ENCODE measurements around the gene NACAD. TPM values are rescaled to one million over a fixed set of nuclear protein-coding genes. Genes with fewer than 3 reads are reported as not detected.

NACAD gene
- total RNA-seq, 1 experiment from 2014 or later: 5.5 TPM

GRCh38 chr7:45036796-45037195 is 52.0 kb downstream of the NACAD start:
- Mint-ChIP-seq H3K36me3 (peaks cover 19% of the 10 kb centered on the region), H3K4me1 (peaks cover 30% of the 10 kb centered on the region), H3K4me3 (no peak overlapping the region), H3K9me3 (no peaks in the 10 kb centered on the region), H3K27me3 (ENCODE audit: low read depth) (no peaks in the 10 kb centered on the region), H3K27ac (peak overlapping the region; percentile 4; the same call in 1 of the 2 replicates)
- ChIA-PET POLR2A (no interaction called here), CTCF (no interaction called here)
- TF ChIP-seq NR1H2 (CRISPR knock-in tag; IDR thresholded peaks at IDR 0.05) (no peak), MAX (CRISPR knock-in tag; IDR thresholded peaks at IDR 0.05) (no peak), SMAD4 (CRISPR knock-in tag; IDR thresholded peaks at IDR 0.05) (no peak), SP1 (CRISPR knock-in tag; conservative IDR thresholded peaks at IDR 0.05) (no peak), E2F1 (CRISPR knock-in tag; IDR thresholded peaks at IDR 0.05) (no peak), JAZF1 (CRISPR knock-in tag; IDR thresholded peaks at IDR 0.05) (no peak), NFE2L1 (CRISPR knock-in tag; IDR thresholded peaks at IDR 0.05) (no peak), TEAD4 (CRISPR knock-in tag; IDR thresholded peaks at IDR 0.05) (no peak), FOXJ3 (CRISPR knock-in tag; IDR thresholded peaks at IDR 0.05; ENCODE audit: borderline replicate concordance) (no peak), FOXP4 (CRISPR knock-in tag; IDR thresholded peaks at IDR 0.05) (no peak), MYBL2 (CRISPR knock-in tag; IDR thresholded peaks at IDR 0.05) (no peak), RORB (CRISPR knock-in tag; IDR thresholded peaks at IDR 0.05) (no peak), ZBTB43 (CRISPR knock-in tag; IDR thresholded peaks at IDR 0.05) (no peak), ZNF281 (CRISPR knock-in tag; IDR thresholded peaks at IDR 0.05) (no peak)
- TF ChIP-seq, protein P1, sequence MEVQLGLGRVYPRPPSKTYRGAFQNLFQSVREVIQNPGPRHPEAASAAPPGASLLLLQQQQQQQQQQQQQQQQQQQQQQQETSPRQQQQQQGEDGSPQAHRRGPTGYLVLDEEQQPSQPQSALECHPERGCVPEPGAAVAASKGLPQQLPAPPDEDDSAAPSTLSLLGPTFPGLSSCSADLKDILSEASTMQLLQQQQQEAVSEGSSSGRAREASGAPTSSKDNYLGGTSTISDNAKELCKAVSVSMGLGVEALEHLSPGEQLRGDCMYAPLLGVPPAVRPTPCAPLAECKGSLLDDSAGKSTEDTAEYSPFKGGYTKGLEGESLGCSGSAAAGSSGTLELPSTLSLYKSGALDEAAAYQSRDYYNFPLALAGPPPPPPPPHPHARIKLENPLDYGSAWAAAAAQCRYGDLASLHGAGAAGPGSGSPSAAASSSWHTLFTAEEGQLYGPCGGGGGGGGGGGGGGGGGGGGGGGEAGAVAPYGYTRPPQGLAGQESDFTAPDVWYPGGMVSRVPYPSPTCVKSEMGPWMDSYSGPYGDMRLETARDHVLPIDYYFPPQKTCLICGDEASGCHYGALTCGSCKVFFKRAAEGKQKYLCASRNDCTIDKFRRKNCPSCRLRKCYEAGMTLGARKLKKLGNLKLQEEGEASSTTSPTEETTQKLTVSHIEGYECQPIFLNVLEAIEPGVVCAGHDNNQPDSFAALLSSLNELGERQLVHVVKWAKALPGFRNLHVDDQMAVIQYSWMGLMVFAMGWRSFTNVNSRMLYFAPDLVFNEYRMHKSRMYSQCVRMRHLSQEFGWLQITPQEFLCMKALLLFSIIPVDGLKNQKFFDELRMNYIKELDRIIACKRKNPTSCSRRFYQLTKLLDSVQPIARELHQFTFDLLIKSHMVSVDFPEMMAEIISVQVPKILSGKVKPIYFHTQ (CRISPR knock-in tag; IDR thresholded peaks at IDR 0.05): no peak
- TF ChIP-seq, protein P2, sequence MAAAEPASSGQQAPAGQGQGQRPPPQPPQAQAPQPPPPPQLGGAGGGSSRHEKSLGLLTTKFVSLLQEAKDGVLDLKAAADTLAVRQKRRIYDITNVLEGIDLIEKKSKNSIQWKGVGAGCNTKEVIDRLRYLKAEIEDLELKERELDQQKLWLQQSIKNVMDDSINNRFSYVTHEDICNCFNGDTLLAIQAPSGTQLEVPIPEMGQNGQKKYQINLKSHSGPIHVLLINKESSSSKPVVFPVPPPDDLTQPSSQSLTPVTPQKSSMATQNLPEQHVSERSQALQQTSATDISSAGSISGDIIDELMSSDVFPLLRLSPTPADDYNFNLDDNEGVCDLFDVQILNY (CRISPR knock-in tag; IDR thresholded peaks at IDR 0.05): no peak
- no peak for ATAC-seq
- no peak for DNase-seq (ENCODE audit: low spot score)
